HepG2 (cell line): ENCODE measurements around the gene INHA. TPM values are rescaled to one million over a fixed set of nuclear protein-coding genes. Genes with fewer than 3 reads are reported as not detected.

Experiments
- ATAC-seq: fragments of 200-7000 bp; cut with Tn5 transposase; 3 replicates; pipeline ENCODE4 v1.9.1; 2020; ENCODE audit warnings: mild to moderate bottlenecking, moderate library complexity
- BruUV-seq: library from RNA; stranded (reverse); fragments of 400-500 nt; replicated peaks from 2 replicates; lab custom pipeline; 2021; lab: Mats Ljungman, UMichigan
- CTCF ChIA-PET: fragments of 300-600 bp; formaldehyde crosslinking; extraction: SDS; loops from one replicate; lab custom pipeline; 2021; ENCODE audit warnings: low total read pairs, inconsistent platforms, low intra/inter-chr PET ratio; lab: Yijun Ruan, JAX
- POLR2A ChIA-PET: fragments of 350-600 bp; sonication (Branson Sonifier 250); formaldehyde crosslinking; loops from one replicate; lab custom pipeline; 2020; ENCODE audit warnings: antibody characterized with exemption, inconsistent platforms; lab: Yijun Ruan, JAX
- DNase-seq: peaks from one replicate; pipeline ENCODE4 v3.0.0-alpha.2; 2015; ENCODE audit warnings: low spot score
- FAIRE-seq: peaks from 3 replicates; lab custom pipeline; 2011; peaks lifted over from hg19 to GRCh38; lab: Jason Lieb, UNC
- H2AFZ ChIP-seq: one replicate; pipeline ENCODE4 v1.6.1; 2011; ENCODE audit warnings: low read length, inconsistent platforms
- H3K27ac ChIP-seq: fragments of 300-600 bp; 3 replicates; pipeline ENCODE4 v1.8.0; 2011; ENCODE audit warnings: mixed run types, mild to moderate bottlenecking, mixed read lengths, low read length, inconsistent platforms; ENCODE audit not compliant: insufficient read depth; ENCODE audit errors: extremely low read length
- H3K27me3 ChIP-seq, 2 experiments: fragments of 200-600 bp in 1 of 2; 2 replicates in 1 of 2; 3 replicates in 1 of 2; pipeline versions ENCODE4 v1.6.0 to v1.8.0; 2011; ENCODE audit warnings: low read length in 2 of 2, mild to moderate bottlenecking in 2 of 2, moderate library complexity in 2 of 2, inconsistent platforms in 1 of 2; ENCODE audit not compliant: insufficient read depth in 2 of 2, control insufficient read depth in 1 of 2
- H3K36me3 ChIP-seq, 2 experiments: fragments of 200-600 bp in 1 of 2; replicated peaks in 1 of 2; 2 replicates in 1 of 2; 3 replicates in 1 of 2; pipeline versions ENCODE4 v1.5.1 to v1.8.0; 2011; ENCODE audit warnings: low read length in 2 of 2, inconsistent platforms in 1 of 2; ENCODE audit not compliant: insufficient read depth in 2 of 2, control insufficient read depth in 1 of 2
- H3K4me1 ChIP-seq: 2 replicates; pipeline ENCODE4 v1.5.1; 2012; ENCODE audit warnings: low read length, inconsistent platforms; ENCODE audit not compliant: insufficient read depth
- H3K4me2 ChIP-seq: 2 replicates; pipeline ENCODE4 v1.6.0; 2011; ENCODE audit warnings: low read depth, low read length, inconsistent platforms
- H3K4me3 ChIP-seq, 3 experiments: fragments of 200-600 bp in 1 of 3; sonication (generic), shearing (Covaris generic) in 1 of 3; replicated peaks in 1 of 3; 2 replicates each; pipeline ENCODE4 v1.5.1; 2011 to 2016; ENCODE audit warnings: low read length in 3 of 3, inconsistent platforms in 2 of 3, low read depth in 2 of 3, mild to moderate bottlenecking in 2 of 3, control low read depth in 1 of 3, mixed read lengths in 1 of 3; ENCODE audit not compliant: insufficient read depth in 1 of 3
- H3K79me2 ChIP-seq: one replicate; pipeline ENCODE4 v1.6.1; 2011; ENCODE audit warnings: low read length, inconsistent platforms; ENCODE audit not compliant: insufficient read depth
- H3K9ac ChIP-seq: 2 replicates; pipeline ENCODE4 v1.6.0; 2011; ENCODE audit warnings: mild to moderate bottlenecking, low read depth, low read length, inconsistent platforms; ENCODE audit not compliant: insufficient read depth
- H3K9me3 ChIP-seq: 2 replicates; pipeline ENCODE4 v1.5.1; 2012; ENCODE audit warnings: mild to moderate bottlenecking, low read length
- H4K20me1 ChIP-seq: 2 replicates; pipeline ENCODE4 v1.6.0; 2011; ENCODE audit warnings: inconsistent platforms, mild to moderate bottlenecking, low read length, moderate library complexity; ENCODE audit not compliant: insufficient read depth
- ASH2L ChIP-seq: fragments of 300-600, 200-600 bp; sonication (generic); IDR thresholded peaks from 2 replicates; pipeline ENCODE4 v1.7.0; 2017; ENCODE audit warnings: low read depth, mild to moderate bottlenecking, moderate library complexity, mixed read lengths, low read length; ENCODE audit not compliant: insufficient read length
- MEIS2 ChIP-seq: sonication (generic); formaldehyde crosslinking; IDR thresholded peaks from 2 replicates; pipeline ENCODE4 v1.9.0; 2021; ENCODE audit warnings: mild to moderate bottlenecking, missing genetic modification reagents
- MXD1 ChIP-seq: sonication (generic); formaldehyde crosslinking; IDR thresholded peaks from 2 replicates; pipeline ENCODE4 v1.4.0; 2020; ENCODE audit warnings: mild to moderate bottlenecking, missing genetic modification reagents
- ZFP90 ChIP-seq: sonication (generic); formaldehyde crosslinking; IDR thresholded peaks from 2 replicates; pipeline ENCODE4 v1.8.0; 2022; ENCODE audit warnings: missing genetic modification reagents, mild to moderate bottlenecking, inconsistent platforms, borderline replicate concordance
- ZFP91 ChIP-seq: sonication (generic); formaldehyde crosslinking; IDR thresholded peaks from 2 replicates; pipeline ENCODE4 v1.9.0; 2022; ENCODE audit warnings: missing genetic modification reagents, mild to moderate bottlenecking, borderline replicate concordance
- ZNF18 ChIP-seq: sonication (generic); formaldehyde crosslinking; IDR thresholded peaks from 2 replicates; pipeline ENCODE4 v1.8.0; 2022; ENCODE audit warnings: mild to moderate bottlenecking, missing genetic modification reagents; ENCODE audit not compliant: insufficient replicate concordance
- ZNF7 ChIP-seq: IDR thresholded peaks from 2 replicates; pipeline ENCODE4 v1.6.1; 2016; ENCODE audit warnings: missing biosample characterization, missing genetic modification reagents
- ZNF703 ChIP-seq: sonication (generic); formaldehyde crosslinking; IDR thresholded peaks from 2 replicates; pipeline ENCODE4 v1.5.1; 2020; ENCODE audit warnings: missing genetic modification reagents, mild to moderate bottlenecking, moderate library complexity, borderline replicate concordance
- ZNF709 ChIP-seq: sonication (generic); formaldehyde crosslinking; IDR thresholded peaks from 2 replicates; pipeline ENCODE4 v1.5.0; 2020; ENCODE audit warnings: mild to moderate bottlenecking, missing genetic modification reagents
- ZNF788 ChIP-seq: sonication (generic); formaldehyde crosslinking; IDR thresholded peaks from 2 replicates; pipeline ENCODE4 v1.5.0; 2020; ENCODE audit warnings: mild to moderate bottlenecking, missing genetic modification reagents, borderline replicate concordance
- WGBS: methylation state at CpG from one replicate; pipeline ENCODE4 v1.1.6; 2017; ENCODE audit warnings: low lambda C conversion rate; 5-methylcytosine and 5-hydroxymethylcytosine counted together
- in situ Hi-C: cut with HindIII; loops from 2 replicates; pipeline ENCODE4 v1.10.0; 2017; ENCODE audit warnings: low pct_unique_long_range_greater_than_20kb; ENCODE audit not compliant: extremely low pct_ligation_motif_present
- intact Hi-C: fragments of 100-400 bp; cut with micrococcal nuclease; formaldehyde crosslinking; loops from one replicate; pipeline ENCODE4 v1.10.0; 2022; ENCODE audit not compliant: unreplicated experiment
- polyA plus RNA-seq, 8 experiments: library from polyadenylated mRNA; depleted of rRNA in 3 of 8; stranded (reverse) in 7 of 8; unstranded in 1 of 8; fragments of >200 nt; fragmentation: Illumina TruSeq in 4 of 8; extraction: Trizol in 4 of 8; gene quantifications; 2 replicates each; pipeline versions ENCODE4 v1.2.1 to v1.2.3, GENCODE V29; 2011 to 2016; ENCODE audit warnings: low read depth in 4 of 8, missing spikeins in 1 of 8, mixed read lengths in 1 of 8; ENCODE audit not compliant: insufficient read depth in 1 of 8
- total RNA-seq, 5 experiments: library from RNA; depleted of rRNA; stranded (reverse); fragments of >200 nt; fragmentation: Illumina TruSeq; extraction: Trizol; gene quantifications; 2 replicates each; pipeline ENCODE4 v1.2.3, GENCODE V29; 2016; ENCODE audit warnings: low read depth in 1 of 5
- TF ChIP-seq, protein P1 (sequence below): sonication (generic); IDR thresholded peaks from 2 replicates; pipeline ENCODE4 v1.6.1; 2016; ENCODE audit warnings: low read depth, borderline replicate concordance
- TF ChIP-seq, protein P2 (sequence below): sonication (generic); formaldehyde crosslinking; IDR thresholded peaks from 2 replicates; pipeline ENCODE4 v1.5.0; 2020; ENCODE audit warnings: missing genetic modification reagents, mild to moderate bottlenecking, borderline replicate concordance
- TF ChIP-seq, protein P3 (sequence below): IDR thresholded peaks from 2 replicates; pipeline ENCODE4 v1.6.1; 2016; ENCODE audit warnings: mild to moderate bottlenecking, missing biosample characterization, missing genetic modification reagents

Gene INHA
- total and polyA plus RNA-seq, 2 of the 13 experiments (the other 11 are each of a cell fraction or from before 2014, with no cell fraction given): 4.1 to 15.2 TPM

DNA sequence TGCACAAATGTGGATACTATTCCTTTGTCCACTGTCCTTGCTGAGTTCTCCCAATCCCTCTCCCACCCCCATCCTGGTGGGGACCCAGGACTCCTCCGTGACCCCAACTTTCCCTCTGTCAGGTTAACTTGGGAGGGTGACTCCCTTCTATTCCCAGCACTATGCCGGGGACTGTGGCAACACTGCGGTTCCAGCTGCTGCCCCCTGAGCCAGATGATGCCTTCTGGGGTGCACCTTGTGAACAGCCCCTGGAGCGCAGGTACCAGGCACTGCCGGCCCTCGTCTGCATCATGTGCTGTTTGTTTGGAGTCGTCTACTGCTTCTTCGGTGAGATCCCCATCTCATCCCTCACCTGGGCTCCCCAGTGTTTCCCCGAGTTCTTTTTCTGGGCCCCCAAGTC lies 27.5 kb upstream of the INHA start (continued):
- peak; percentile 30 for TF ChIP-seq ZNF18 (CRISPR knock-in tag)
- 0 out of 2 replicates have a peak, but pooled peaks have one; percentile 12 for TF ChIP-seq ZNF703 (CRISPR knock-in tag)
- TF ChIP-seq, all 625 proteins: peak for 7

- ATAC-seq (no peak), DNase-seq (no peak), FAIRE-seq (no peak)
- peaks cover 49% of the 10 kb centered on the region for H3K4me1 ChIP-seq
- ChIA-PET POLR2A (interaction anchor here (1.2 to 3.9 kb wide), 4 partner anchors 15 to 52 kb away, joined by 6 to 44 read pairs (median 25); partner anchors contain the start of genes GMPPA, INHA, OBSL1 and STK11IP), CTCF (no interaction called here)
- H3K4me2 ChIP-seq: peak overlapping the region; percentile 97
- peak overlapping the region; percentile 84 for H3K9ac ChIP-seq
- intact Hi-C loops (no loop called here), in situ Hi-C loops (no loop called here)
- peak overlapping the region in 2 of 3 experiments; percentile 76 to 90; a peak in 5 of 6 replicates for H3K4me3 ChIP-seq
- no peak overlapping the region for H2AFZ ChIP-seq
- H3K36me3 ChIP-seq: peaks cover 22 to 33% of the 10 kb centered on the region in 2 experiments
- no TSS peak for BruUV-seq
- peak overlapping the region; percentile 53 for H3K27ac ChIP-seq
- H4K20me1 ChIP-seq: peaks cover 28% of the 10 kb centered on the region
- H3K27me3 ChIP-seq: no peaks in the 10 kb centered on the region; a peak in 1 of 5 replicates
- peaks cover 32% of the 10 kb centered on the region for H3K79me2 ChIP-seq
- WGBS: 20% methylated on average over 3 of the region's 3 CpGs
- H3K9me3 ChIP-seq: no peaks in the 10 kb centered on the region
- TF ChIP-seq, protein P1, sequence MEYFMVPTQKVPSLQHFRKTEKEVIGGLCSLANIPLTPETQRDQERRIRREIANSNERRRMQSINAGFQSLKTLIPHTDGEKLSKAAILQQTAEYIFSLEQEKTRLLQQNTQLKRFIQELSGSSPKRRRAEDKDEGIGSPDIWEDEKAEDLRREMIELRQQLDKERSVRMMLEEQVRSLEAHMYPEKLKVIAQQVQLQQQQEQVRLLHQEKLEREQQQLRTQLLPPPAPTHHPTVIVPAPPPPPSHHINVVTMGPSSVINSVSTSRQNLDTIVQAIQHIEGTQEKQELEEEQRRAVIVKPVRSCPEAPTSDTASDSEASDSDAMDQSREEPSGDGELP: peak; percentile 54; the same call in 1 of the 2 replicates
- TF ChIP-seq, protein P2, sequence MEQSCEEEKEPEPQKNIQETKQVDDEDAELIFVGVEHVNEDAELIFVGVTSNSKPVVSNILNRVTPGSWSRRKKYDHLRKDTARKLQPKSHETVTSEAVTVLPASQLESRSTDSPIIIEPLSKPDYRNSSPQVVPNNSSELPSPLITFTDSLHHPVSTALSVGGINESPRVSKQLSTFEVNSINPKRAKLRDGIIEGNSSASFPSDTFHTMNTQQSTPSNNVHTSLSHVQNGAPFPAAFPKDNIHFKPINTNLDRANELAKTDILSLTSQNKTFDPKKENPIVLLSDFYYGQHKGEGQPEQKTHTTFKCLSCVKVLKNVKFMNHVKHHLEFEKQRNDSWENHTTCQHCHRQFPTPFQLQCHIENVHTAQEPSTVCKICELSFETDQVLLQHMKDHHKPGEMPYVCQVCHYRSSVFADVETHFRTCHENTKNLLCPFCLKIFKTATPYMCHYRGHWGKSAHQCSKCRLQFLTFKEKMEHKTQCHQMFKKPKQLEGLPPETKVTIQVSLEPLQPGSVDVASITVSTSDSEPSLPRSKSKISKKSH (CRISPR knock-in tag): peak; percentile 42; the same call in 1 of the 2 replicates
- TF ChIP-seq ZFP90 (CRISPR knock-in tag) (0 out of 2 replicates have a peak, but pooled peaks have one; percentile 43), MXD1 (CRISPR knock-in tag) (0 out of 2 replicates have a peak, but pooled peaks have one; percentile 29), MEIS2 (CRISPR knock-in tag) (0 out of 2 replicates have a peak, but pooled peaks have one; percentile 26), ASH2L (peak; percentile 27), ZNF7 (CRISPR knock-in tag) (no peak), ZFP91 (peak; percentile 61; the same call in 1 of the 2 replicates), ZNF709 (CRISPR knock-in tag) (0 out of 2 replicates have a peak, but pooled peaks have one; percentile 28), ZNF788 (0 out of 2 replicates have a peak, but pooled peaks have one; percentile 4)
- TF ChIP-seq, protein P3, sequence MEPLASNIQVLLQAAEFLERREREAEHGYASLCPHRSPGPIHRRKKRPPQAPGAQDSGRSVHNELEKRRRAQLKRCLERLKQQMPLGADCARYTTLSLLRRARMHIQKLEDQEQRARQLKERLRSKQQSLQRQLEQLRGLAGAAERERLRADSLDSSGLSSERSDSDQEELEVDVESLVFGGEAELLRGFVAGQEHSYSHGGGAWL (CRISPR knock-in tag): no peak
Measured at GRCh38 chr2:219545295-219545942, 26.7 kb upstream of the INHA start.
